Gastroesophageal sphincter (tissue), 3 donors: Measurements from ENCODE around the gene ABCC9.

Source experiments
- CTCF ChIP-seq, 4 experiments: fragments of 200-600 bp in 2 of 4; fragments of 450-650 bp in 2 of 4; sonication (generic) in 1 of 4; IDR thresholded peaks; one replicate each; pipeline ENCODE4 v1.5.1; 2017 to 2019; ENCODE audit warnings: antibody characterized with exemption in 4 of 4, mild to moderate bottlenecking in 2 of 4, moderate library complexity in 2 of 4
- EP300 ChIP-seq: sonication (generic); formaldehyde crosslinking; IDR thresholded peaks from one replicate; pipeline ENCODE4 v1.6.1; 2017; ENCODE audit warnings: antibody characterized with exemption, mild to moderate bottlenecking
- POLR2A ChIP-seq, 2 donors: fragments of 450-650 bp; IDR thresholded peaks; one replicate each; pipeline ENCODE4 v1.6.1; 2017; ENCODE audit warnings: antibody characterized with exemption in 2 of 2, mild to moderate bottlenecking in 2 of 2, moderate library complexity in 1 of 2
- POLR2AphosphoS5 ChIP-seq: sonication (generic); formaldehyde crosslinking; IDR thresholded peaks from one replicate; pipeline ENCODE4 v1.6.1; 2017; ENCODE audit warnings: antibody characterized with exemption

- TF ChIP-seq CTCF (IDR thresholded peaks at IDR 0.05) (no peak), POLR2AphosphoS5 (no peak), POLR2A (IDR thresholded peaks at IDR 0.05) (no peak), EP300 (no peak)
Measured at GRCh38 chr12:21764065-21764464, 177.2 kb downstream of the ABCC9 start.
